Activated T-cell treated with anti-CD3 and anti-CD28 coated beads for 24 hours (primary cell): ENCODE results near the gene TIMP2.

ENCODE experiments used
- DNase-seq: peaks from one replicate; pipeline ENCODE4 v3.0.0-alpha.2; 2020; ENCODE audit warnings: low read depth

TIMP2 gene

DNA sequence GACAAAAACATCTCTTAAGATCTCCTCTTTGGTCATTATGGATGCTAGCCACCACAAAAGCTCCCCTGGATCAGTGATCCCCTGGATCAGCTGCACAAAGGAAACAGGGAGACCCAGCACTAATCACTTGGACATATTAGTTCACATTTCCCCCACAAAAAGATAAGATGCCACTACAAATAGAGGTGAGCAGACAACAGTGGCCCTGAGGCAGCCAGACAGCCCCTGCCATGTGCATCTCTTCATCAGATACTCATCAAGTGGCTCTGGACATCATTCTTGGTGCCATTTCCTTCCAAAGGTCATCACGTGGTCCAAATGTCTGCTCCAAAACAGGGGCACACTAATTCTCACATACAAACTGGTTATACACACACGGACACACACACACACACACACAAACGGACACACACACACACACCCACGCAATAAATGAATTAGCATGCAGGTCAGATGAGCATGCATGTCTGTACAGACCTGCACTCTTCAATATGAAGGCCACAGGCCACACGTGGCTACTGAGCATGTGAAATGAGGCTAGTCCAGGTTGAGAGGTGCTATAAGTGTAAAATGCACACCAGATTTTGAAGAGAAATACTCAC, 88.7 kb downstream of the TIMP2 start:
- no peak for DNase-seq

DNA sequence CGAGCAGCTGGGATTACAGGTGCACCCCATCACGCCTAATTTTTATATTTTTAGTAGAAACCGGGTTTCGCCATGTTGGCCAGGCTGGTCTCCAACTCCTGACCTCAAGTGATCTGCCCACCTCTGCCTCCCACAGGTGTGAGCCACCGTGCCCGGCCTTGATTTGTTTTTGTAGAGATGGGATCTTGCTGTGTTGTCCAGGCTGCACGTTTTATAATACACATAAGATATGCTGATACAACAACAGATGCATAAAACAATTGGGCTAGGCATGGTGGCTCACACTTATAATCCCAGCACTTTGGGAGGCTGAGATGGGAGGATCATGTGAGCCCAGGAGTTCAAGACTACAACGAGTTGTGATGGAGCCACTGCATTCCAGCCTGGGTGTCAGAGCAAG, 90.6 kb downstream of the TIMP2 start:
- DNase-seq = no peak

DNA sequence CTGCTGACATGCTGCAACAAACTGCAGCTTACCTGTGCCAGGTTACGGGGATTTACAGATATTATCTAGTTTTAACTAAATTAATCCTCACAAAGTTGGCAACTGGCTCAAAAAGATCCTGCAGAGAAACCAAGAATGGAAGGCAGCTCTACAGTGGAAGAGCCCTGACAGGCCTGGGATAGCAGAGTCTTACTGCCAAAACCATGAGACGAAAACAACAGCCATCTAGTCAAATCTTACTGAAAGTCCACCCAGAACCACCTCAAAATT, 92.7 kb downstream of the TIMP2 start:
- no peak for DNase-seq

DNA sequence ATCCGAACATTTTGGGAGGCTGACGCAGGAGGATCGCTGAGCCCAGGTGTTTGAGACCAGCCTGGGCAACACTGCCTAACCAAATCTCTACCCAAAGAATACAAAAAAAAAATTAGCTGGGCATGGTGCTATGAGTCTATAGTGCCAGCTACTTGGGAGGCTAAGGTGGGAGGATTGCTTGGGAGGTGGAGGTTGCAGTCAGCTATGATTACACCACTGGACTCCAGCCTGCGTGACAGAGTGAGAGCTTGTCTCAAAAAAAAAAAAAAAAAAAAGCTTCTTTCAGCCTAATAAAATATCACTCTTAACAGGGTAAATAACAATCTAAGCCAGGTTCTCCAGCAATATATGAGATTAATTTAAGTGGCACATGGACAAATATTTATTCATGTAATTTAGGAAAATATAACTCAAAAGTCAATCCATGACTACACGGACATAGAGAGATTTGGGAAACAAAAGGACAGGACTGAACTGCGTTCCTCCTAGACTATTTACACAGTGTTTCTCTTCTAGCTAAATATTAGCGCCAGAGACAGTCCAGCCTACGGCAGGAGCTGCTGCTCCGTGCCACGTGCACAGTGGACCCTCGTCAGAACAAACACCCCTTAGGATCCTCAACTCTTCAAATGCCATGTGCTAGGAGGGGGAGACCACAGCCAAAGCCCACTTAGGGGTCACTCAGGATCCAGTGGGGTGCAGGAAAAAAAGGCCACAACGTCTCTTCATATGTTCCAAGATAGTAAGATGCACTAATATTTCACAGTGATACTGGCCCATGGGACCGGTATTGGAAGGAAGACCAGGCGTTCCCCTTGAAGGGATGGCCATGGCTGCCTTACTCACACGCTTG, 93.3 kb downstream of the TIMP2 start:
- DNase-seq = no peak

DNA sequence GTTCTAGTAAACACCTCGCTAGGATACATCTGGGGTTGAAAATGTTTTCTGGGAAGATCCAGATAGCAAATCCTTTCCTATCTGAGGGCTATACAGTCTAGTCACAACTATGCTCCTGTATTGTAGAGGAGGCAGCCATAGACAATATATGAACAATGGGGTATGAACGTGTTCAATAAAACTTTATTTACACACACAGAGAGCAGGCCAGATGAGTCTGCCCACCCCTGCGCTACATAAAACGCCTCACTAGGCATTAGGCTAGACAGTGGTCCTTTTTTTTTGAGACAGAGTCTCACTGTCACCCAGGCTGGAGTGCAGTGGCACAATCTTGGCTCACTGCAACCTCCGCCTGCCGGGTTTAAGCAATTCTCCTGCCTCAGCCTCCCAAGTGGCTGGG, 95.7 kb downstream of the TIMP2 start:
- DNase-seq = no peak

DNA sequence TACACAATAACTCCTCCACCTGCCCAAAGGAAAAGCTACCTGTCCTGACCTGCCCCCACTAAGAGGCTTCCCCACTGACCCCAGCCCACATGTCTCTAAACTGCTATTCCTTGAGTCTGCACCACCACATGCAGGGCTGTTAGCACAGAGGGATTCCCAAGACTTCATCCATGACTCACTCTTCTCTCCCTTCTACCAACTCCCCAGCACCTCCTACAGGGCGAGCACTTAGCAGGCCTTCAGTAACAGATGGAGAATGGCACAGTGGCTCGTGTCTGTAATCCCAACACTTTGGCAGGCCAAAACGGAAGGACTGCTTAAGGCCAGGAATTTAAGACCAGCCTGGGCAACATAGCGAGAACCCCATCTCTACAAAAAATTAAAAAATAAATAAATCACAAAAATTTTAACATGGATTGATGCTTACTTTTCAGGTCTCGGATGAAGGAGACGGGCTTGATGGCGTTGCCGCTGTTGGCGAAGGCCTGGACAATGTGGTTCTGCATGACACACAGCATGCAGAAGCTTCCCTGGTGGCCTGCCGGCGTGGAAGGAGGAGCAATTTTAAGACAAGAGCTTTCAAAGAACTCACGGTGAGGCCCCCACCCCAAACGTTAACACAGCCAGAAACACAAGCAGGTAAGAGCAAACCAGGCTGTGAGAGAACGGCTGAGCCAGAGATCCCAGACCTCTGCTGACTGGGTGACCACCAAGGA, 96.6 kb downstream of the TIMP2 start:
- DNase-seq = no peak

DNA sequence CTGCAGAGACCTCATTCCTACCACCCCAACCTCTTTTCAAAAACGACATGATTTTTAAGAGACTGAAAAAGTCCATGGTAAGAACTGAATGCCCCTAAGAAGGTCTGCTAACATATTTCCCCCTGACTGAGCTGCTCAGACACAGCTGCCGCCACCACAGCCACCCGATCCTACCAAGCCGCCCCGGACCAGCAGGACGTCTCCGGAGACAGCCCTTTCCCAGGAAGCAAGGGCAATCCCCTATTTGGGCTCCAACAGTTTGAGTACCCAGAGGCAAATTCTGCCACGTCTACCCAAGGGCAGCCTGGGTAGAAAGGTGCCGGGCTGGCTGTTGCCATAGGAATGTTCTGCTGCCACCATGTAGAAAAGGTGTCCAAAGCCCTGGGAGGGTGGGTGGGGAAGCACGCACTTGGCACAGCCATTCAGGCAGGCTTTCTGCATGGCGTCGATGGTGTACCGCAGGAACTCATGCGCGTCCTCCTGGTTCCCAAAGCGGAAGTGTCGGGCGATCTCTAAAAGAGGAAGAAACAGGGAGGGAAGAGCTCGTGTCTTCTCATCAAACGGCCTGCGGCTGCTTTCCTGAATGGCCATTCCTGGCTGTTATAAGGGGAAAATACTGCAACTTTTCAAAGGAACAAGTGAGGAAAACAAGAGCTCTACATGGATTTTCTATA, 98.2 kb downstream of the TIMP2 start:
- no peak for DNase-seq

DNA sequence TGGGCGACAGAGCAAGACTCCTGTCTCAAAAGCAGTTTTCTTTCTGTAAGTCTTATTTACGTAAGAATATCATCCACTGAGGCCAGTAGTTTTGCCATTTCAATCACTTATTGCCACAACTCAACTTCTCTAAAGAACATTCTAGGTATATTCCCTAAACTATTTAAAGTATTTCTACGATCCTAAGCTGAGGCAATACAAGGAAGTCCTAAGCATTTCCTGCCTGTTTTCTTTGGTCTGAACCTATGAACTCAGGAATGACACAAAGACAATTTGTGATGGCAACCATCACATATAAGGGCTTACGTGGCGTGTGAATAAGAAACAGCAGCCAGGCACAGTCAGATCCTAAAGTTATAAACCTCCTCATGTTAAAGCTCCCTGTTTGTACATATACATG, 98.8 kb downstream of the TIMP2 start:
- no peak for DNase-seq

DNA sequence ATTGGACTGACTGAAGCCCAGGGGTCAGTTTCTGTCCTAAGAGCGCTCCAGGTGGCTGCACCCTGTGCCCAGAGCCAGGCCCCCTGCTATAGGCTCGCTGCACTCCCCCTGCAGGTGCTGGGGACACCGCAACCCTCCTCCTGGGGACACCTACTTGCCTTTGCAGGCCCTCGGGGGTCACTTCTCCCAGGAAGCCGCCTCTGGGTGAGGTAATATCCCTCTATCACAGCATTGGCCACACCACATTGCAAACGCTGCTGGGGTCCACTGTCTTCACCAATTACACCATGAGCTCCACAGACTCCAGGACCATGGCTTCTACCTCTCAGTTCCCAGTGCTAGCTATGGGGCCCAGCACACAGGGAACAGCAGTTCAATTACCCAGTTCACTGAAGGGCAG, 99.5 kb downstream of the TIMP2 start:
- DNase-seq = no peak

DNA sequence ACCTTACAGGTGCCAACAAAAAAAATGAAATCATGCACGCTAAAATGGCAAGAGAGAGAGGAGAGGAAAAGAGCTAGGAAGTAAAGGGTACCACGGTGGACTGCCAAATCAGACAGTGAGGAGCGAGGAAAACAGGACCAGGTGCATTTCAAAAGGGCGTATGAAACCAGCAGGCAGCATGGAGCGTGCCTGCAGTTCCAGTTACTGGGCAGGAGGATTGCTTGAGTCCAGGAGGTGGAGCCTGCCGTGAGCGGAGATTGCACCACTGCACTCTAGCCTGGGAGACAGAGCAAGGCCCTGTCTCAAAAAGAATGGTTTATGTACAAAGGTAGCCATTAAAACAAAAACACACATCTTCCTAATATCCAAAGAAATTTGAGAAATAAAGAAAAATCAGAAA, 100.9 kb downstream of the TIMP2 start:
- DNase-seq = no peak

DNA sequence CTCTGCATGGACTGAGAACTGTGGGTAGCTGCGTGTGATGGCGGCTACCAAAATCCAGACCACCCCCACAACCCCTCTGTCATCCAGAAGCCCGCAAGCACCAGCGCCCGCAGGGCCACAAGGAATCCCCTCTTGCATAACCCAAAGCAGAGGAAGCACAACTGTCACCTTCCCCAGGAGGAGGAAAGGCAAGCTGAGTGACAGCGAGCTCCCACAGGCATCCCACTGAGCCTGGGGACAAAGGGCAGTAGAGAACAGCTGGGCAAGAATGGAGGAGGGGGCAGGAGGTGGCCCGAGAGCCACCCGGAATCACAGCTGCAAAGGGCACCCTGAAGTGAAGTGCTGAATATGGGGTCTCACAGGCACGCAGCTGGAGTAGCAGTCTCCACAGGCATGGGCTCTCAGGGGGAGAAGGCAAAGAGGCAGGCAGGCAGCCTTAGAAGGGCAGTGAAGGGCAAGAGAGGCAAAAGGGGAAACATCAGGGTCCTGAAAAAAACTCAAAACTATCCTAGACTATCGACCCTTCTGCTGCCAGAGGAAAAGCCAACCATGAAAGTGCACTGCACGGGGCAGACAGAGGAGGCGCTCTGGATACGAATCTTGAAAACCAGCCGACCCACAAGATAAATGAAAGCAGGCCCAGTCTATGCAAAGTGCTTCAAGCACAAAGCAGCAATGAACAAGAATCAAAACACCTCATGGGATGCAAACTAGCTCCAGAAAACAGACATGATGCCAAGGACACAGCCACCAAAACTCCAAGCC, 101.7 kb downstream of the TIMP2 start:
- DNase-seq = no peak

DNA sequence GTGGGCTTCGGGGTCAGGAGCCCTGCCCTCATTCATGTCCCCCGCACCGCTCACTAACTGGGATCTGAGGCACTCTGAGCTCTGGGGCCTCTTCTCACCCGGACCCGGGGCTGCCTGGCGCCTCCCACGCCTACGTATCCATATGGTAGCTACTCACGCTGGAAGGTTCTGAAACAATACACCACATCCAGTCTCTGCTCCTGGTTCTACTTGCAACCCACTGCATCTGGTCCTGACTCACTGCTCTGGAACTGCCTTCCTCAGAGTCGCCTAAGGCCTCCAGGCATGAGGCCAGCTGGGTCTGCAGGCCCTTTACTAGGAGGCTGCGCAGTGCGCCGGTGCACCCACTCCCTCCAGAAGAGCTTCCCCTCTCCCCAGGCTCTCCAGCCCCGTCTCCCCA, 102.6 kb downstream of the TIMP2 start:
- DNase-seq = no peak

DNA sequence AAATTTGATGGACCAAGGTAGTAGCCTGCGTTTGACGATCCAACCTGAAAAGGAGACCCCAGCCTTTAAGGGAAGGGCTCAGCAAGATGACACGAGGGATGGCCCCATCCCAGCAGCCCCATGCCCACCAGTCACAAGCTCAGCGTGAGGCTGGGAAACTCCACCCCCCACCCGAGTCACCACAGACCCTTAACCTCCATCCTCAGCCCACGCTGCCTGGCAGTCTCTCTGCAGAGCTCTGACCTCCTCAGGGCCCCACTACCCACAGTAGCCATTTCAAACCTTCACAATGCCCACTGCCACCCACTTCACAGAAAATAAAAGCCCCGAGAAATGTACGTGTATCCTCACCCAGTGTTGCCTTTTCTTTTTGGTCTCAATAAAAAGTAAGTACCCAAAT, 103.2 kb downstream of the TIMP2 start:
- DNase-seq = no peak

DNA sequence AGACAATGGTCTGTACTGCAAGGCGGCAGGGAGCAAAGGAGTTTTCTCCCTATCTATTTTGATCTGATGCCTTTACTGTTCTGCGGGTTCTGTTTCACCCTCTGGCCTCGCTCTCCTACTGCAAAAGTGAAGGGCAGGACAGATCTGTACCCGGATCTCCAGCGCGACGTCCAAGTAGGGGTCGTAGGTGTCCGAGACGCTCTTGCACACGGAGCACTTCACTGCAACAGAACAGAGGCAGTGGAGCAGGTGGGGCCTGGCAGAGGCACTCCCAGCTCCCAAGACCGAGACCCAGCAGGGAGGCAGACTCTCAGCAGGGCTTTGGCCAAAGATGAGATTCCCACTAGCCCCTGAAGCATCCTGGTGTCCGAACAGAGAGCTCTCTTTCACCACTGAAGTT, 104.3 kb downstream of the TIMP2 start:
- no peak for DNase-seq

DNA sequence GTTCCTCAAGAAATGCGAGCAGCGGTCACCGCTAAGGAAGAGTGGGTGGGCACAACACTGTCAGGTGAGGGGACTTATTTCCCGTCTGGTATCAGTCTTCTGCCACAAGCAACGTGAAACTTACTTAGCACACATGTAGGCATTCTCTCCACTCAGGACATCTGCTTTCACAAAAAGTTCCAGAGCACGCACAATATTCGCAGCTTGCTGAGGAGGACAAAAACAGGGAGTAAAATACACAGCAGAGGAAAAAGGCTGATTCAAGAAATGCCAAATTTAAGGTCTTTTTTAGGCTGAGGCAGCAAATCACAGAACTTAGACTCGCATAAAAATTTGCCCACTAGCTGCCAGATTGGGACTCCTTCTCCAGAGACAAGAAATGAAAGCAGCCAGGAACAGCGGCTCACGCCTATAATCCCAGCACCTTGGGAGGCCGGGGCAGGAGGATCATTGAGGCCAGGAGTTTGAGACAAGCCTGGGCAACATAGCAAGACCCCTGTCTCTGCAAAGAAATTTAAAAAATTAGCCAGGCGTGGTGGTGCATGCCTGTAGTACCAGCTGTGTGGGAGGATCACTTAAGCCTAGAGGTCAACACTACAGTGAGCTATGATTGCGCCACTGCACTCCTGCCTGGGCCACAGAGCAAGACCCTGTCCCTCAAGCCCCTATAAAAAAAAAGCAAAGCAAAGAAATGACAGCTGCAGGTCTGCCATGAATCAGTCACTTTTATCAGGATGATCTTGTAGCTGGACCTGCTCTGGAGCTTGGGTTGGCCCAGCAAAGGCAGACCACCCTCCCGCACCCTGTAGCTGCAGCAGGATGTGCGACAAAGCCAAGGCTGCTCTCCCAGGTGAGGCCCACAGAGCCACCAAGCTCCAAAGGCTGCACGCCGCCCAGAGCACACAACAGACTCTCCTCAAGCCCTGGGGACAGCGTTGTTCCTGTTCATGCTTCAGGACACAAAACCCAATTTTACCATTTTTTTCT, 105.1 kb downstream of the TIMP2 start:
- DNase-seq = no peak

DNA sequence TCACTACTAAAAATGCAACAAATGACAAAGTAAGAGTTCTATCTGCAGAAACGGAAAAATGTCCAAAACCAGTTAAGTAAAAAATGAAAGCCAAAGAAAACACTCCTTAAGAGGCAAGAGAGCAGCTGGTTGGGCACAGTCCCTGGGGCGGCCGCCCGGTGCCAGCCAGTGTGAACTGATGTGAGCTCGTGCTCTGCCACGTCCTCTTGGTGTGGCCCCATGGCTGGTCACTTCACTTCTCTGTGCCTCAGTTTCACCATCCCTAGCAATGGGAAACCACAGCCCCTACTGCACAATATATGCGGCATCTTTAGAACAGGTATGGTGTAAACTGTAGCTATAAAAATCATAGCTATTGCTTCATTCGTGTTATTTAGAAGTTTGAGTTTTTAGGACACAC, 105.8 kb downstream of the TIMP2 start:
- DNase-seq = no peak

DNA sequence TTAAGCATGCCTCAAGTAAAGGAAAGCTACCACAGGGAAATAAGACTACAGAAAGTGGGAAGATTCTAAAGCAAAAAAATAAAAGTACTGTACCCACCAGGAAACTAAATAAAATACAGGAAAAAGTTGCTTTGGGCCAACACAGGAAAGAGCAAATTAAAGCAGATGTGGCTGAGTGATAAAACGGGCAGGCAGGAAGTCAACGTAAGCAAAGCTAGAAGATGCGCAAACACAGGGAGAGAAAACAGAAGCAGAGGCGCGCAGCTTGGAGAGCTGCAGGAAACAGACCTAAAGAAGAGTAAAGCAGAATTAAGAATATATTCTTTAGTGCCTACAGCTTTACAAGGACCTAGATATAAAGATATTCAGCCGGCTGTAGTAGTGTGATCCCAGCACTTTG, 106.3 kb downstream of the TIMP2 start:
- no peak for DNase-seq

DNA sequence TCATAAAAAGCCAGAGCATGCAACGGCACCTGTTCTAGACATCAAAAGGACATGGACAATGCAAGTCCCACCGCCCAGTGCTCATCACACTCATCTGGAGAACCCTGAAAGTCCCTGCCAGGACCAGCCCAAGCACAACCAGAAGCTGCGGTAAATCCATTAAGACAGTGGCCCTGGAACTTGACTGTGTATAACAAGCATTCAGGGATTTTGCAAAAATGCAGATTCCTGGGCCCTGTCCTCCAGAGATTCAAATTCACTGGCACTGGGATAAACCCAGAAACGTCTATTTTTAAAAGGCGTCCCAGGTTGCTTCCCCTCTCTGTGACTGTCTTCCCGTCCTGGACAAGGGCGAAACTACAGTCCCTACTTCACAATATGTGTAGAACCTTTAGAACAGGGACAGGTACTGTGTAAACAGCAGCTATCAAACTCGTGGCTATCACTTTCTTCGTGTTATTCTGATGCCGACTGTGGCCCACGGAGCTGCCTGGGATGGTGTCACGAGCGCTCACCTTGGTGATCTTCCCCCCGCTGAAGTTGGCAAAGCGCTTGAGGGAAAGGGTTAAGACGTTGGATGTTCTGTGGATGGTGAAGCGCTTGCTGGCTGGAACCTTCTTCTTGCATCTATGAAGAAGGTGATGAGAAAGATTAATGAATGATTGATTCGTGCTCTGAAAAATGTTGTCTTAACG, 106.9 kb downstream of the TIMP2 start:
- DNase-seq = no peak

DNA sequence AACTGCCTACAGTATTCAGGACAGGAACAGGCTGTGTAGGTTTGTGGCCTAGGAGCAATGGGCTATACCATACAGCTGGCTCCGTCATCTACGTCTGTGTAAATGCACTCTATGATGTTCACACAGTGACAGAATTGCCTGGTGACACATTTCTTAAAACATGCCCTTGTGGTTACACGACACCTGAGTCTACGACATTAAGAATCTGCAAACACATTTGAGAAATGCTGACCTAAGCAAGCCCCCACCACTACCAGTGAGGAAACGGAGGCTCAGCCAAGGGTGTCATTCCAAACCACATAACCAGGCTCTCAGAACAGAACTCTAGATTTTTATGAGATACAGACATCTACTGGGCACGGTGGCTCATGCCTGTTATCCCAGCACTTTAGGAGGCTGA, 108.1 kb downstream of the TIMP2 start:
- DNase-seq = peak; percentile 56

DNA sequence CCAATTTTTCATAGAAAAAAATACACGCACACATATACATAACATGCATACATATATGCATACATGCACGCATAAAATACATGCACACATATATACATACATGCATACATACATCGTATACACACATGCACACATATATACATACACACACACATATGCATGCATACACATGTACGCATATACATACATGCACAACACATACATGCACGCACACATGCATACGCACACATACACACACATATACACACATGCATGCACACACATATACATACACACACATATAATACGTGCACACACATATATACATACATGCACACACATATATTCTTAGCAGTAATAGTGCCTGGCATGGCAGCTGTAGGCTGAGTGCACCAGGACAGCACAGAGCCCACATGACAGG, 109.5 kb downstream of the TIMP2 start:
- no peak for DNase-seq
